ENCODE measurements around the gene C21orf58. TPM values are rescaled to one million over a fixed set of nuclear protein-coding genes. Genes with fewer than 3 reads are reported as not detected.

C21orf58 gene
- total RNA-seq, 4 donors from 2014 or later = 2.2 to 11.1 (median 3.0) TPM

GRCh38 chr21:46319186-46319585 is 4.5 kb downstream of the C21orf58 start:
- DNase-seq (ENCODE audit: low spot score in 2 of 2) = no peak
- TF ChIP-seq, protein P1, sequence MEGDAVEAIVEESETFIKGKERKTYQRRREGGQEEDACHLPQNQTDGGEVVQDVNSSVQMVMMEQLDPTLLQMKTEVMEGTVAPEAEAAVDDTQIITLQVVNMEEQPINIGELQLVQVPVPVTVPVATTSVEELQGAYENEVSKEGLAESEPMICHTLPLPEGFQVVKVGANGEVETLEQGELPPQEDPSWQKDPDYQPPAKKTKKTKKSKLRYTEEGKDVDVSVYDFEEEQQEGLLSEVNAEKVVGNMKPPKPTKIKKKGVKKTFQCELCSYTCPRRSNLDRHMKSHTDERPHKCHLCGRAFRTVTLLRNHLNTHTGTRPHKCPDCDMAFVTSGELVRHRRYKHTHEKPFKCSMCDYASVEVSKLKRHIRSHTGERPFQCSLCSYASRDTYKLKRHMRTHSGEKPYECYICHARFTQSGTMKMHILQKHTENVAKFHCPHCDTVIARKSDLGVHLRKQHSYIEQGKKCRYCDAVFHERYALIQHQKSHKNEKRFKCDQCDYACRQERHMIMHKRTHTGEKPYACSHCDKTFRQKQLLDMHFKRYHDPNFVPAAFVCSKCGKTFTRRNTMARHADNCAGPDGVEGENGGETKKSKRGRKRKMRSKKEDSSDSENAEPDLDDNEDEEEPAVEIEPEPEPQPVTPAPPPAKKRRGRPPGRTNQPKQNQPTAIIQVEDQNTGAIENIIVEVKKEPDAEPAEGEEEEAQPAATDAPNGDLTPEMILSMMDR (IDR thresholded peaks at IDR 0.05) = no peak
- TF ChIP-seq POLR2A (IDR thresholded peaks at IDR 0.05) (no peak), EP300 (IDR thresholded peaks at IDR 0.05) (no peak)
- no peaks in the 10 kb centered on the region for H3K27me3 ChIP-seq
- no peak overlapping the region for H3K27ac ChIP-seq
- 96% methylated on average over 5 to 7 of the region's 7 CpGs for WGBS, 2 donors
- H3K36me3 ChIP-seq = peaks cover 0 to 16% (median 0%) of the 10 kb centered on the region in 3 donors
- H3K9me3 ChIP-seq = no peaks in the 10 kb centered on the region
- peaks cover 0 to 16% (median 9%) of the 10 kb centered on the region in 4 donors for H3K4me1 ChIP-seq
- H3K4me3 ChIP-seq = no peak overlapping the region

GRCh38 chr21:46318464-46318845 is 5.2 kb downstream of the C21orf58 start:
- no peak for DNase-seq (ENCODE audit: low spot score in 2 of 2)
- TF ChIP-seq POLR2A (IDR thresholded peaks at IDR 0.05) (no peak), EP300 (IDR thresholded peaks at IDR 0.05) (no peak)
- TF ChIP-seq, protein P1 (IDR thresholded peaks at IDR 0.05) = no peak
- no peaks in the 10 kb centered on the region for H3K9me3 ChIP-seq
- H3K27me3 ChIP-seq = no peaks in the 10 kb centered on the region
- no peak overlapping the region for H3K27ac ChIP-seq
- WGBS, 2 donors = 71 to 90% methylated on average over 4 of the region's 4 CpGs
- peaks cover 0 to 16% (median 0%) of the 10 kb centered on the region in 3 donors for H3K36me3 ChIP-seq
- peaks cover 0 to 16% (median 9%) of the 10 kb centered on the region in 4 donors for H3K4me1 ChIP-seq
- no peak overlapping the region for H3K4me3 ChIP-seq

GRCh38 chr21:46317710-46318463 is 5.8 kb downstream of the C21orf58 start:
- H3K4me3 ChIP-seq = no peak overlapping the region
- no peak for TF ChIP-seq POLR2A (IDR thresholded peaks at IDR 0.05)
- TF ChIP-seq, protein P1 (IDR thresholded peaks at IDR 0.05) = no peak
- no peak for TF ChIP-seq EP300 (IDR thresholded peaks at IDR 0.05)
- peaks cover 0 to 16% (median 0%) of the 10 kb centered on the region in 3 donors for H3K36me3 ChIP-seq
- H3K4me1 ChIP-seq = peaks cover 0 to 11% (median 6%) of the 10 kb centered on the region in 4 donors
- no peaks in the 10 kb centered on the region for H3K9me3 ChIP-seq
- no peaks in the 10 kb centered on the region for H3K27me3 ChIP-seq
- H3K27ac ChIP-seq = no peak overlapping the region
- WGBS, 2 donors = 76 to 81% methylated on average over 18 to 19 of the region's 20 CpGs
- DNase-seq (ENCODE audit: low spot score in 2 of 2) = no peak

- no peaks in the 10 kb centered on the region for H3K9me3 ChIP-seq
- H3K27me3 ChIP-seq = no peaks in the 10 kb centered on the region
- TF ChIP-seq, protein P1 (IDR thresholded peaks at IDR 0.05) = no peak
- TF ChIP-seq POLR2A (IDR thresholded peaks at IDR 0.05) (no peak), EP300 (IDR thresholded peaks at IDR 0.05) (no peak)
- 90 to 93% methylated on average over 14 of the region's 14 CpGs for WGBS, 2 donors
- H3K27ac ChIP-seq = no peak overlapping the region
- H3K36me3 ChIP-seq = peaks cover 0 to 16% (median 0%) of the 10 kb centered on the region in 3 donors
- peaks cover 0 to under 1% (median 0%) of the 10 kb centered on the region in 4 donors for H3K4me1 ChIP-seq
- H3K4me3 ChIP-seq = no peak overlapping the region
- no peak for DNase-seq (ENCODE audit: low spot score in 2 of 2)
Observed at GRCh38 chr21:46316708-46317324, 6.9 kb downstream of the C21orf58 start.

GRCh38 chr21:46314441-46315020 is 9.1 kb downstream of the C21orf58 start:
- TF ChIP-seq EP300 (IDR thresholded peaks at IDR 0.05) = no peak
- TF ChIP-seq, protein P1 (IDR thresholded peaks at IDR 0.05) = no peak
- TF ChIP-seq POLR2A (IDR thresholded peaks at IDR 0.05) = no peak
- H3K36me3 ChIP-seq = peaks cover 0 to 26% (median 0%) of the 10 kb centered on the region in 3 donors
- DNase-seq (ENCODE audit: low spot score in 2 of 2) = no peak
- no peaks in the 10 kb centered on the region for H3K27me3 ChIP-seq
- no peak overlapping the region for H3K27ac ChIP-seq
- 90 to 95% methylated on average over 15 to 22 of the region's 22 CpGs for WGBS, 2 donors
- no peaks in the 10 kb centered on the region for H3K9me3 ChIP-seq
- H3K4me1 ChIP-seq = no peaks in the 10 kb centered on the region
- no peak overlapping the region for H3K4me3 ChIP-seq

Data from tibial nerve (tissue), 4 donors.